Lower leg skin (tissue), 3 donors: ENCODE results near the gene MICAL2.

Experiments used
- CTCF ChIP-seq, 3 donors: fragments of 450-650 bp; IDR thresholded peaks; one replicate each; pipeline ENCODE4 v1.5.1; 2016; ENCODE audit warnings: antibody characterized with exemption in 3 of 3, mild to moderate bottlenecking in 3 of 3, moderate library complexity in 2 of 3
- POLR2A ChIP-seq, 2 donors: fragments of 450-650 bp; IDR thresholded peaks; one replicate each; pipeline ENCODE4 v1.6.1; 2016 to 2017; ENCODE audit warnings: antibody characterized with exemption in 2 of 2, mild to moderate bottlenecking in 1 of 2, moderate library complexity in 1 of 2

- no peak for TF ChIP-seq CTCF (IDR thresholded peaks at IDR 0.05)
- no peak for TF ChIP-seq POLR2A (IDR thresholded peaks at IDR 0.05)
These were observed 37.0 kb upstream of the MICAL2 start for GRCh38 chr11:12073436-12073835.
